Skeletal muscle satellite cell (primary cell): Measurements from ENCODE around the gene LRCH1.

ENCODE experiments used
- H3K27me3 ChIP-seq: 2 replicates; pipeline ENCODE4 v1.7.0; 2013; ENCODE audit warnings: low read length; ENCODE audit not compliant: control insufficient read depth, insufficient read depth
- H3K36me3 ChIP-seq: 2 replicates; pipeline ENCODE4 v1.7.0; 2013; ENCODE audit warnings: mild to moderate bottlenecking, control low read depth, low read length; ENCODE audit not compliant: insufficient read depth
- H3K4me1 ChIP-seq: 2 replicates; pipeline ENCODE4 v1.7.0; 2013; ENCODE audit warnings: low read length; ENCODE audit not compliant: control insufficient read depth, insufficient read depth
- H3K4me2 ChIP-seq: 2 replicates; pipeline ENCODE4 v1.7.0; 2013; ENCODE audit warnings: mild to moderate bottlenecking, low read length
- H3K4me3 ChIP-seq: 2 replicates; pipeline ENCODE4 v1.7.0; 2013; ENCODE audit warnings: low read length
- H3K9ac ChIP-seq: 2 replicates; pipeline ENCODE4 v1.7.0; 2013; ENCODE audit warnings: mild to moderate bottlenecking, low read depth, low read length, moderate library complexity
- H3K9me3 ChIP-seq: replicated peaks from 2 replicates; pipeline ENCODE4 v1.7.0; 2013; ENCODE audit warnings: mild to moderate bottlenecking, control low read depth, low read length

The LRCH1 gene

DNA sequence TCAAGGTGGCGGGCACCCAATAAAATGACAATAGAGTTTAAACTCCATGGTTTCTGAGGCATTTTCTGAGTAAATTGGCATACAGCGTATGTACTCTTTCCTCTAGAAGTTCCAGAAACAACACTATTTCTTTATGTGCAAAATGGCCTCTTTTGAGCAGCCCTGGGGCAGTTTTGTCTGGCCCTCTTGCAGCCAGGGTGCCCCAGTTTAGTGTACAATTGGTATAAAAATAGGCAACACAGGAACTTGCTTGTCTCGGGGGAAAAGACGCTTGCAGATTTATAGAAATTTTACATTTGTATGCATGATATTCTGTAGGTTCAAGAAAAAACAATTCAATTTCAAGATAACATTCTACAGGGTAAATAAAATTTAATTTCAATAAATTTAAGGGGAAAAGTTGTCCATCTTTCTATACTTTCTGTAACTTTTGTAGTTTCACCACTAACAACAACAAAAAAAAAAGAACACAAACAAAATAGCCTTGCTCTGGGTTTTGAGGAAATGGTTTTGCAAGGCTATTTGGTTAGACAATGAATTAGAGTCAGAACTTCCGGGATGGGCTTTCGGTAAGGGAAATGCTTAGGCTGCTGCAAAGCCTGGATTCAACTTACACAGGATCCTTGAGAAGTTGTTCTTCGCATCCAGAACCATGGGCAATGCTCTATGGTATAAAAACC, 45.3 kb downstream of the LRCH1 start:
- no peaks in the 10 kb centered on the region for H3K9me3 ChIP-seq
- H3K27me3 ChIP-seq, result no peaks in the 10 kb centered on the region
- H3K36me3 ChIP-seq, result no peaks in the 10 kb centered on the region
- H3K4me1 ChIP-seq, result peaks cover 24% of the 10 kb centered on the region
- H3K4me3 ChIP-seq, result no peak overlapping the region
- H3K9ac ChIP-seq, result no peak overlapping the region
- no peak overlapping the region for H3K4me2 ChIP-seq

DNA sequence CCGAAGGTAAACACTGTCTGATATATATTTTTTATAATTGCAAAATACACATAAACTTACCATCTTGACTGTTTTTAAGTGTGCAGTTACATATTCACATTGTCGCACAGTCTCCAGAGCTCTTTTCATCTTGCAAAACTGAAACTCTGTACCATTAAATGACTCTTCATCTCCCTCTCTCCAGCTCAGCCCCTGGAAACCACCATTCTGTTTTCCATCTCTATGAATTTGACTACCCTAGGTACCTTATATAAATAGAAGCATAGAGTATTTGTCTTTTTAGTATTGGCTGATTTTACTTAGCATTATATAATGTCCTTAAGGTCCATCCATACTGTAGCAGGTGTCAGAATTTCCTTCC, 45.8 kb downstream of the LRCH1 start:
- H3K4me3 ChIP-seq, result no peak overlapping the region
- no peaks in the 10 kb centered on the region for H3K27me3 ChIP-seq
- H3K9me3 ChIP-seq, result no peaks in the 10 kb centered on the region
- no peak overlapping the region for H3K4me2 ChIP-seq
- H3K9ac ChIP-seq, result no peak overlapping the region
- H3K36me3 ChIP-seq, result no peaks in the 10 kb centered on the region
- peaks cover 24% of the 10 kb centered on the region for H3K4me1 ChIP-seq

DNA sequence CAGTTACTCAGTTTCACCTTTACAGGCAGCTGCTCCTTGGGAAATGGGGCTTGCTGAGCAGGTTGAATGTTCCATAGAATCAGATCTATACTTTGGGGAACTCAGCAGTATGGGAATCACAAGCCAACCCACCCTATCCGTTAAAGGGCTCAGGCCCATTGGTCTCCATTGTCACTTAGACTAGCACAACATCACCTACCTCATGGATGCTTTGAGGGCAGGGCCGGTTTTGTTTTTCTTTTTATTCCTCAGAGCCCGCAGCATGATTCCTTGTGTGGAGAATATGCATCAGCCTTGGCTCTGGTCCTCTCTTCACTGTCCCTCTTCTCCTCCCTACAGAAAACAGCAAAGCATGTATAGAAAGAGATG, 48.0 kb downstream of the LRCH1 start:
- Histone ChIP-seq H3K4me1 (peaks cover 20% of the 10 kb centered on the region), H3K27me3 (no peaks in the 10 kb centered on the region), H3K36me3 (no peaks in the 10 kb centered on the region), H3K9ac (no peak overlapping the region), H3K4me2 (no peak overlapping the region), H3K4me3 (no peak overlapping the region), H3K9me3 (no peaks in the 10 kb centered on the region)

DNA sequence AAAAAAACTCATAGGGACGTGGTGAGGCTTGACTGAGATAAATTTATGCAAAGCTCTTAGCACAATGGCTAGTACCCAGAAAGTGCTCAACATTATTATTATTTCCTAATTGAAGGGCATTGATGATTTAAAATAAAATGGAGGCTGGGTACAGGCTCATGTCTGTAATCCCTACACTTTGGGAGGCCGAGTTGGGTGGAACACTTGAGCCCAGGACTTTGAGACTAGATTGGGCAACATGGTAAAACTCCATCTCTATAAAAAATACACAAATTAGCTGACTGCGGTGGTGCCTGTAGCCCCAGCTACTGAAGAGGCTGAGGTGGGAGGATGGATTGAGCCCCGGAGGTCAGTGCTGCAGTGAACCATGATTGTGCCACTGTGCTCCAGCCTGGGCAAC, 49.6 kb downstream of the LRCH1 start:
- H3K9ac ChIP-seq, result no peak overlapping the region
- no peak overlapping the region for H3K4me2 ChIP-seq
- H3K4me1 ChIP-seq, result peaks cover 21% of the 10 kb centered on the region
- no peak overlapping the region for H3K4me3 ChIP-seq
- H3K27me3 ChIP-seq, result no peaks in the 10 kb centered on the region
- no peaks in the 10 kb centered on the region for H3K36me3 ChIP-seq
- no peaks in the 10 kb centered on the region for H3K9me3 ChIP-seq

DNA sequence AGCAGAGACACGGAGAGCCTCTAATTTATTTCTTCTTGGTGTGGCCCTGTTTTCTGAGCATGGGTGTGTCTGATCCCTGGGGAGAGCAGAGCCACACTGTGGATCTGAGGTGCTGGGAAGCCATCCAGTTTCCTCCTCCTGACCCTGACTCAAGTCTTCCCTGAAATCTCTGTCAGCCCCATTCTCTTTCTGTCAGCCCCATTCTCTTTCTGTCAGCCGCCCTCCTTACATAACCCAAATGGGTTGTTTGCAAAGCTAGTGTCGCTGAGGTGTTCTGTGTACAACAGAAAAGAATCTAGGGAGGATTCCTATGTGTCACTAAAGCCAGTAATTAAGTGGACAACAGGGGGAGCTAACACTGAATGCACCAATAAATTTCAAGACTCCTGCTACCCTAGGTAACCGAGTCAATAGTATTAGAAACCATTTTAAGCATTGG, 50.2 kb downstream of the LRCH1 start:
- Histone ChIP-seq H3K9me3 (no peaks in the 10 kb centered on the region), H3K4me1 (peaks cover 21% of the 10 kb centered on the region), H3K4me3 (no peak overlapping the region), H3K36me3 (no peaks in the 10 kb centered on the region), H3K9ac (no peak overlapping the region), H3K4me2 (no peak overlapping the region), H3K27me3 (no peaks in the 10 kb centered on the region)

DNA sequence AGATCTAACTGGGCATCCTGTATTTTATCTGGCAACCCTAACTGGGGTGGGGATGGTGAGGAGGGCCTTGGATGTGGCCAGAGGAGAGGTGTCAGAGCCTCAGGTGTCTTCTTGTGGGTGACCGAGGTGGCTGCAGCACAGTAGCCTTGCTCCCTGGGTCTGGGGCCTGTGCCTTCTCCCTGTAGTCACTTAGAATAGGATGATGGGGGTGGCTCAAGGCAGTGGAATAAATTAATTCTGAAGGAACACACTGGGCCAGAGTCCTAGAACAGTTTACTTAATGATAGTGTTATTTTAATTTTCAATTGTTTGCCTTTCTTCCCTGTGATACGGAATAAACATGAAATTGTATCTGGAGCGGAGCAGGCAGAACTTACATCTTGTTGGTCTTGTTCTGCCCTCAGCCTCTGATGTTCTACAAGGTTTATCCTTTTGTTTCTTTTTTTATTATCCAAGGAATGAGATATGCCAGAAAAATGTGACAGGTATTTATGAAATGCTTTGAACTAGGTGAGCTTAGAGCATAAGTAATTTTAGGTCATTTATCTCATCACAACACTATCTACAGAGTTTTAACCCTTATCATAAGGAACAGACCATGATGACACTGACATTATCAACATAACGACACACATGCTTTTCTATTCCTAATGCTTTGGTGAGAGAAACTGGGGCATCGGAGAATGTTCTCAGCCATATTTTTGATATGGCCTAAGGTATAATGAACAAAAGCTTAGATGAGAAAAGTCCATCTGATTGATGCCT, 51.4 kb downstream of the LRCH1 start:
- Histone ChIP-seq H3K4me3 (no peak overlapping the region), H3K4me2 (no peak overlapping the region), H3K9ac (no peak overlapping the region), H3K36me3 (no peaks in the 10 kb centered on the region), H3K27me3 (no peaks in the 10 kb centered on the region), H3K4me1 (peaks cover 25% of the 10 kb centered on the region), H3K9me3 (no peaks in the 10 kb centered on the region)

DNA sequence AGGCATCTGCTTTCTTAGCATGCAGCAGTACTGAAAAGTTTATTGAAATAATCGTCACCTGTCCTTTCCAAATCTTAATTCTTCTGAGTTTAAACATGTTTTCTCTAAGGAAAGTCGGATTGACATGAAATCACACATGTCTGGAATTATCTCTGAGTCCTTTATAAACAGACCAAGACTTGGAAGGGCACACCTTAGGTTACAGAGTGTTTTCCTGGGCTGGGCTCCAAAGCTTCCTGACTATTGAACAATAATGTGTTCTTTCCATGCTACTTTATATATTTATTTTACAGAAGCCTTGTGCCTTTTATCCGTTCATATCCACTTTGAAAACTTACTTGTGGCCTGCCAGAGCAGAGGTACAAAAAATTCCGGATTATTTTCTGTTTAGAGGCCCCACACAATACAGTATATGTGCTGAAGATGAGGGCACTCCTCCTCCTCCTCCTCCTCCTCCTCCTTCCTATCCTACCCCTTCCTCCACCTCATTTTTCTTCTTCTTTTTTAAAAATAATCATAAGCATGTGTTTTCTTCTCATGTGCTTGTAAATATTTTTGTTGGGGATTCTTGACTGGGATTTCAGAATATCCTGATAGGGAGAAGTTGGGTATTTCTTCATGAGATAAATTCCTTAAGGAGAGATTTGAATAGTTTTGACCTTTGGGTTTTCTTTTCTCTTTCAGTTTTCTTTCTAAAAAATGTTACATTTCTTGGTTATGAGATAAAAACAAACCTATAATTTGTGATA, 52.3 kb downstream of the LRCH1 start:
- no peak overlapping the region for H3K4me2 ChIP-seq
- H3K4me1 ChIP-seq, result peaks cover 22% of the 10 kb centered on the region
- H3K9ac ChIP-seq, result no peak overlapping the region
- H3K4me3 ChIP-seq, result no peak overlapping the region
- no peaks in the 10 kb centered on the region for H3K27me3 ChIP-seq
- H3K36me3 ChIP-seq, result no peaks in the 10 kb centered on the region
- no peaks in the 10 kb centered on the region for H3K9me3 ChIP-seq

DNA sequence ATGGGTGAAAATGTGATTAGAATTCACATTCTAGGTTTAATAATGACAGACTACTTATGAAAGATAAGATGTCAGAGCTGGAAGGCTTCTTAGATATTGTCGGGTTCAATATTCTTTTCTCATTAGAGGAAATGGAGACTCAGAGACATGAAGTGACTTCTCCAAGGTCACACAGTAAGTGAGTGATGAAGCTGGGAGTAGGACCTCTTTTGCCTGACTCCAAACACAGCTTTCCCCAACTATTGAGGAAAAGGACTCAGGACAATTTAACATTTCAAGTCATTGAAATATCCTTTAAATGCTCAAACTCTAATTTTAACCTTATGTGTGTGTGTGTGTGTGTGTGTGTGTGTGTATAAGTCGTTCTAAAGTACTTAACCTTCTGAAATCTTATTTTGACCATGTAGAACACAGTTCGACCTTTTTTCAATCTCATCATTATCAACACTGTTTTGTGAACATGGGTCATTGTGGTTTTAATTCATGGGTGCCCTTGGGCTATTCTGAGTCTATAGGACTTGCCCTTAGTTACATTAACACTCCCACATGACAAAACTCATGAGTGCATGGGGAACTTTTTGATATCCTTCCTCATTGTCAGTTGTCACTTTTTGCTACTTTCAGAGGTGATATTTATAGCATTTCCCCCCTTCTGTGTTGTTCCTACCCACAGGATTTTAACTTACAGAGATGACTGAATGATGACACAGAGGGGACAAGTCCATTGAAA, 53.0 kb downstream of the LRCH1 start:
- no peak overlapping the region for H3K4me3 ChIP-seq
- no peaks in the 10 kb centered on the region for H3K36me3 ChIP-seq
- H3K27me3 ChIP-seq, result no peaks in the 10 kb centered on the region
- H3K4me1 ChIP-seq, result peaks cover 15% of the 10 kb centered on the region
- no peaks in the 10 kb centered on the region for H3K9me3 ChIP-seq
- H3K9ac ChIP-seq, result no peak overlapping the region
- H3K4me2 ChIP-seq, result no peak overlapping the region

DNA sequence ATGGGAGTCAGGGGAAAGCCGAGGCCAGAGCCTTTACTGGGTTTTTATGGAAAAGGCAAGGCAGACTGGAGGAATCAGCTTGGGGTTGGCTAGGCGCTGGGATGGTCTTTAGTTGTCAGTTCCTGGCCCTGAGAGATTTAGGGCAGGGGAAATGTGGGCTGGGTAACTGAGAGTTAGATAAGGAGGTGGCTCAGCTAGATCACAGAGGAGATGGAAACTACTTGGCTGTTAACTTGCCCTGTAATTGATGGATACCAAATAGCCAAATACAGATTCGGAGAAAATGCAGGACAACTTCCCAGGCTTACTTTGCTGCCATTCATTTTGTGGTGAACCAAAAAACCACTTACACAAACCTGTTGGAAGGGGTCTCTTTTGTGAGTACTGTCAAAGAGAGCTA, 54.0 kb downstream of the LRCH1 start:
- Histone ChIP-seq H3K9me3 (no peaks in the 10 kb centered on the region), H3K27me3 (no peaks in the 10 kb centered on the region), H3K4me1 (peaks cover 15% of the 10 kb centered on the region), H3K9ac (no peak overlapping the region), H3K4me2 (no peak overlapping the region), H3K4me3 (no peak overlapping the region), H3K36me3 (no peaks in the 10 kb centered on the region)

DNA sequence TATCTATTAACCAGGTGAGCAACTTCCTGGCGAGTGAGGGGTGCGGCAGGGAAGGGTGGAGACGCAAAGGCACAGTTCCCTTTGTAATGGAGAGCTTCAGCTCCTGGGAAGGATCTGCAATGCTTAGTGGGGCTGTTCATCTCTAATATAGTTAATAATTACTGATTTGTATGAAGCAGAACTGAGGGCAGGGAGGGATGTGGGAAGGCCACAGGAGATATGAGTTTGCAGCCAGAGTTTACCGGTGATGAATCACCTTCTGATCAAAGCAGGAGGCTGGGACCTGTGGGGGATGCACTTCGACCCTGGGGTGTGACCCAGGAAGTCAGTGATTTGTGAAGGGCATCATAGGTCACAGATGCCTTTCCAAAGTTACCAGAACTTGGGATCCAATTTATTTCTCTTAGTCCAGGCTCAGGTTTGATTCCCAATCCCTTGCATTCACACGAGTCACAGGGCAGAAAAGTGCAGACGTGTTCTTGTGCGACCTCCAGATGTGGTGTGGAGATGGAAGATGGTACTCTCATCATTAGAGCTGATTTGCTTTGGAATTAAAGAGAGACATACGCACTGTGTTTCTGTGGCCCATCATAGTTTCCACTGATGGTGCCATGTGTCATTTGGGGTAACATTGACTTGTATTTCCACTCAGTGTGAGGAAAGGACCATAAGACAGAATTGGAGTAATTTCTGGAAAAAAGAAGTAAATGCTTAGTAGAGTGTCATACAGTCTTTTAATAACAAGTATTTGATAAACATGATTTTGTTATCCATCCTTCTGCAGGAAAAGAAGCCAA, 55.0 kb downstream of the LRCH1 start:
- Histone ChIP-seq H3K36me3 (no peaks in the 10 kb centered on the region), H3K9me3 (no peaks in the 10 kb centered on the region), H3K9ac (no peak overlapping the region), H3K4me1 (peaks cover 14% of the 10 kb centered on the region), H3K27me3 (no peaks in the 10 kb centered on the region), H3K4me3 (no peak overlapping the region), H3K4me2 (no peak overlapping the region)

DNA sequence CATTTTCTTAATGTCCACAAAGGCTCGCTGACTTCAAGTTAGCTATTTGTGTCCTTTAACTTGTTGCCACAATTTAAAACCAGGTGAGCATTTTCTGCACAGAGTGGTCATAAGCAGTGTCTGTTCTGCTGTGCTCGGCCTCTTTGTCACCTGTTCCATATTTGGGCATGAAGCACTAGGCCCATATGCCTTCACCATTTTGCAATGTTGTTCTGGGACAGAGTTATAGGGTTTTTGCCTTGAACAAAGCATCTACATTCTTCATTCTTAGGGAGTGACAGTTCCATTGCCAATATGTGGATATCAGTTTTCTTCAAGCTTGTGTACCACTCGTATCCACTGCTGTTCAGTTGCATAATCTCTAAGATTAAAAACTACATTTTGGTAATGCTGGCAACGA, 56.1 kb downstream of the LRCH1 start:
- no peak overlapping the region for H3K4me2 ChIP-seq
- H3K9ac ChIP-seq, result no peak overlapping the region
- H3K36me3 ChIP-seq, result no peaks in the 10 kb centered on the region
- no peaks in the 10 kb centered on the region for H3K9me3 ChIP-seq
- H3K4me3 ChIP-seq, result no peak overlapping the region
- H3K27me3 ChIP-seq, result no peaks in the 10 kb centered on the region
- H3K4me1 ChIP-seq, result peaks cover 12% of the 10 kb centered on the region
